HepG2 (cell line): ENCODE results near the gene MAPK8IP3. TPM values are rescaled to one million over a fixed set of nuclear protein-coding genes. Genes with fewer than 3 reads are reported as not detected.

Experiments
- ADNP ChIP-seq: sonication (generic); formaldehyde crosslinking; IDR thresholded peaks from 2 replicates; pipeline ENCODE4 v1.4.0; 2020; ENCODE audit warnings: missing genetic modification reagents
- CHD2 ChIP-seq: IDR thresholded peaks from 2 replicates; pipeline ENCODE4 v1.6.1; 2011; ENCODE audit warnings: low read depth, low read length, improper control_type of control experiment
- ESRRA ChIP-seq: sonication (generic); formaldehyde crosslinking; IDR thresholded peaks from 2 replicates; pipeline ENCODE4 v1.5.1; 2020; ENCODE audit warnings: mild to moderate bottlenecking, low read depth, missing genetic modification reagents
- HNRNPK ChIP-seq: fragments of 200-400 bp; formaldehyde crosslinking; IDR thresholded peaks from 2 replicates; pipeline ENCODE4 v1.6.1; 2018; ENCODE audit warnings: low read length, low read depth, moderate library complexity, mild to moderate bottlenecking; ENCODE audit not compliant: poor library complexity, severe bottlenecking
- MTA3 ChIP-seq: sonication (generic); formaldehyde crosslinking; IDR thresholded peaks from 2 replicates; pipeline ENCODE4 v1.4.0; 2020; ENCODE audit warnings: missing genetic modification reagents
- NONO ChIP-seq, 2 experiments: fragments of 450-650 bp in 1 of 2; sonication (generic) in 1 of 2; formaldehyde crosslinking in 1 of 2; IDR thresholded peaks in 1 of 2; conservative IDR thresholded peaks in 1 of 2; 2 replicates each; pipeline versions ENCODE4 v1.6.1 to v1.8.0; 2017 to 2022; ENCODE audit warnings: mild to moderate bottlenecking in 1 of 2, missing genetic modification reagents in 1 of 2, moderate library complexity in 1 of 2
- PATZ1 ChIP-seq: sonication (generic); formaldehyde crosslinking; IDR thresholded peaks from 2 replicates; pipeline ENCODE4 v1.4.0; 2020; ENCODE audit warnings: missing genetic modification reagents
- RARG ChIP-seq: sonication (generic); formaldehyde crosslinking; IDR thresholded peaks from 2 replicates; pipeline ENCODE4 v1.4.0; 2020; ENCODE audit warnings: low read depth, mild to moderate bottlenecking, missing genetic modification reagents
- SIN3A ChIP-seq: IDR thresholded peaks from 2 replicates; pipeline ENCODE4 v1.6.1; 2011; ENCODE audit warnings: low read depth, mild to moderate bottlenecking, control low read depth, low read length, borderline replicate concordance
- SRY ChIP-seq: sonication (generic); formaldehyde crosslinking; IDR thresholded peaks from 2 replicates; pipeline ENCODE4 v1.8.0; 2022; ENCODE audit warnings: mild to moderate bottlenecking, missing genetic modification reagents
- TCF7 ChIP-seq: sonication (generic); IDR thresholded peaks from 2 replicates; pipeline ENCODE4 v1.6.1; 2016; ENCODE audit warnings: antibody characterized with exemption, low read depth
- TOE1 ChIP-seq: sonication (generic); formaldehyde crosslinking; IDR thresholded peaks from 2 replicates; pipeline ENCODE4 v1.4.0; 2020; ENCODE audit warnings: mild to moderate bottlenecking, missing genetic modification reagents
- ZNF556 ChIP-seq: sonication (generic); formaldehyde crosslinking; IDR thresholded peaks from 2 replicates; pipeline ENCODE4 v1.4.0; 2020; ENCODE audit warnings: mild to moderate bottlenecking, missing genetic modification reagents, borderline replicate concordance
- ZNF7 ChIP-seq: IDR thresholded peaks from 2 replicates; pipeline ENCODE4 v1.6.1; 2016; ENCODE audit warnings: missing biosample characterization, missing genetic modification reagents
- ZNF850 ChIP-seq: sonication (generic); formaldehyde crosslinking; conservative IDR thresholded peaks from 2 replicates; pipeline ENCODE4 v1.9.0; 2021; ENCODE audit warnings: mild to moderate bottlenecking, missing genetic modification reagents
- polyA plus RNA-seq, 8 experiments: library from polyadenylated mRNA; depleted of rRNA in 3 of 8; stranded (reverse) in 7 of 8; unstranded in 1 of 8; fragments of >200 nt; fragmentation: Illumina TruSeq in 4 of 8; extraction: Trizol in 4 of 8; gene quantifications; 2 replicates each; pipeline versions ENCODE4 v1.2.1 to v1.2.3, GENCODE V29; 2011 to 2016; ENCODE audit warnings: low read depth in 4 of 8, missing spikeins in 1 of 8, mixed read lengths in 1 of 8; ENCODE audit not compliant: insufficient read depth in 1 of 8
- total RNA-seq, 5 experiments: library from RNA; depleted of rRNA; stranded (reverse); fragments of >200 nt; fragmentation: Illumina TruSeq; extraction: Trizol; gene quantifications; 2 replicates each; pipeline ENCODE4 v1.2.3, GENCODE V29; 2016; ENCODE audit warnings: low read depth in 1 of 5

Gene MAPK8IP3
- total and polyA plus RNA-seq, 2 of the 13 experiments (the other 11 are each of a cell fraction or from before 2014, with no cell fraction given), result 25.1 to 41.7 TPM

DNA sequence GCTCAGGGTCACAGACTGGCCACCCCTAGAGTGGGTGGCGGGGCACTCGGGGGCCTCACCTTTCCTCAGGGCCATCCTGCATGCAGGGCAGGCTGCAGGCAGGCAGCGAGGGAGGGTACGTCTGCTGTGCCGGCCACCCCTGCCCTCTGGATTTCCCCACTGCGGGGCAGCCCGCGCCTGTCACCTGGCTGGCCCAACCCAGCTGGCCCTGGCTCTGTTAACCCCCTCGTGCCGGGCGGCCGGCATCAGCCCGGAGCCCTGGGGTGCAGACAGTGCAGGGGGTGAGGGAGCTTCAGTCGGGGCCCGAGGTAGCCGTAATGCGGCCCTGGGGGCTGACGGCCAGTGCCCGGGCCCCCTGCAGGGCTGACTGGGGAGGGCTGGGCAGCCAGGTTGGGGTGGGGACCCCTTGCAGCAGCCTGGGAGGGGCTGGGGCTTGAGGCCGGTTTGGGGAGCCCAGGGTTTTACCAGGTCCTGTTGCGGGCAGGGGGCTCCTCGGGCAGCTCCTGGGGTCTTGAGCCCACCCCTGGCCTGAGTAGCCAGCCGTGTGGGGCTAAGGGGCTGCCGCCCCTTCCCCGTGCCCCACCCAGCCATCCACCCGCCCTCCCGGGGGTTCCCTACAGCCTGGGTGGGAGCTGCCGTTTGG, 87.7 kb downstream of the MAPK8IP3 start, which contains the start of gene IGFALS (continued):
- TF ChIP-seq CHD2, result no peak
- TF ChIP-seq ADNP, result no peak
- TF ChIP-seq HNRNPK, result peak; percentile 43
- TF ChIP-seq TOE1 (CRISPR knock-in tag), result no peak
- TF ChIP-seq SIN3A, result no peak
- TF ChIP-seq MTA3 (CRISPR knock-in tag), result no peak
- peak; percentile 47; the same call in 1 of the 2 replicates for TF ChIP-seq PATZ1 (CRISPR knock-in tag)
- no peak for TF ChIP-seq ZNF7 (CRISPR knock-in tag)
- TF ChIP-seq RARG (CRISPR knock-in tag), result no peak
- TF ChIP-seq ESRRA (CRISPR knock-in tag), result 0 out of 2 replicates have a peak, but pooled peaks have one; percentile 7
- no peak for TF ChIP-seq TCF7
- no peak for TF ChIP-seq NONO (IDR thresholded peaks at IDR 0.05)
- TF ChIP-seq NONO (CRISPR knock-in tag; conservative IDR thresholded peaks at IDR 0.05), result peak; percentile 9; the same call in 1 of the 2 replicates
- 0 out of 2 replicates have a peak, but pooled peaks have one; percentile 23 for TF ChIP-seq ZNF850 (CRISPR knock-in tag)
- TF ChIP-seq SRY (CRISPR knock-in tag), result 0 out of 2 replicates have a peak, but pooled peaks have one; percentile 32
- TF ChIP-seq ZNF556 (CRISPR knock-in tag), result no peak
- TF ChIP-seq, all 625 proteins: peak for 11
